ENCODE data around the gene PRSS12.
"Not testable (repeated sequence)": the region's sequence is repeated elsewhere in the genome, so short reads cannot be mapped to it uniquely, and the experiment has no call there.

PRSS12 gene, protein sequence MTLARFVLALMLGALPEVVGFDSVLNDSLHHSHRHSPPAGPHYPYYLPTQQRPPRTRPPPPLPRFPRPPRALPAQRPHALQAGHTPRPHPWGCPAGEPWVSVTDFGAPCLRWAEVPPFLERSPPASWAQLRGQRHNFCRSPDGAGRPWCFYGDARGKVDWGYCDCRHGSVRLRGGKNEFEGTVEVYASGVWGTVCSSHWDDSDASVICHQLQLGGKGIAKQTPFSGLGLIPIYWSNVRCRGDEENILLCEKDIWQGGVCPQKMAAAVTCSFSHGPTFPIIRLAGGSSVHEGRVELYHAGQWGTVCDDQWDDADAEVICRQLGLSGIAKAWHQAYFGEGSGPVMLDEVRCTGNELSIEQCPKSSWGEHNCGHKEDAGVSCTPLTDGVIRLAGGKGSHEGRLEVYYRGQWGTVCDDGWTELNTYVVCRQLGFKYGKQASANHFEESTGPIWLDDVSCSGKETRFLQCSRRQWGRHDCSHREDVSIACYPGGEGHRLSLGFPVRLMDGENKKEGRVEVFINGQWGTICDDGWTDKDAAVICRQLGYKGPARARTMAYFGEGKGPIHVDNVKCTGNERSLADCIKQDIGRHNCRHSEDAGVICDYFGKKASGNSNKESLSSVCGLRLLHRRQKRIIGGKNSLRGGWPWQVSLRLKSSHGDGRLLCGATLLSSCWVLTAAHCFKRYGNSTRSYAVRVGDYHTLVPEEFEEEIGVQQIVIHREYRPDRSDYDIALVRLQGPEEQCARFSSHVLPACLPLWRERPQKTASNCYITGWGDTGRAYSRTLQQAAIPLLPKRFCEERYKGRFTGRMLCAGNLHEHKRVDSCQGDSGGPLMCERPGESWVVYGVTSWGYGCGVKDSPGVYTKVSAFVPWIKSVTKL
- 0 to 1.1 (median 0.04) reads per million in 4 experiments for total RNA-seq

DNA sequence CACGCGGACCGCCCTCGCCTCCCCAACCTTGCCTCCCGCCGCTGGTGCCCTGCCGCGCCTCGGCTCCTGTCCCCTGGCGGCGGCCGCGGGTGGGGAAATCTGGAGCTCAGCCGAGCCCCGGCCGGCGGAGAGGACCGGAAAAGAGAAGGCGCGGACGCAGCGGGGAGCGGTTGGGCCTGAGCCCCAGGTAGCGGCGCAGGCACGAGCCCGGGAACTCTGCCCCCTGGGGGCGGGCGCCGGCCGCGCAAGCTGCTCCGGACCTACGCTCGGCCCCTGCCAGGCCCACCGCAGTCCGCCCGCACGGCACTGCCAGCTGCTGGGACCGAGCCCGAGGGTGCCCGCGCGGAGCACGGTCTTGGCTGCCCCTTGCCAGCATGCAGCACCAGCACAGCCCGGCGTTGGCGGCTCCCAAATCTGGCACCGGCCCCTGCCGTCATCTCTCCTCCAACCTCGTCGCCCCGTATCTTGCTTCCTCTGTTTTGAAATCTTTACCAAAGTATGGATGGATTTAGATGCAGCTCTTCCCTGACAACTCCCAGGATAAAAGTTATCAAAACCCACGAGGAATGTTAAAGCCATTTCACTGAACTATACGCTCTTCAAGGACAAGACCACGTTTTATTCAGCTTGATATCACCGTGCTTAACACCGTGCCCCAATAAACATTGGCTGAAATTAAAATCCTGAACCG is at the start of gene PRSS12:
TSS of gene PRSS12 (minus strand) at position 161 of the 691 bp plus-strand sequence. CDS start 283 bp downstream, outside the sequence.
- DNase-seq: peak; percentile 8

DNA sequence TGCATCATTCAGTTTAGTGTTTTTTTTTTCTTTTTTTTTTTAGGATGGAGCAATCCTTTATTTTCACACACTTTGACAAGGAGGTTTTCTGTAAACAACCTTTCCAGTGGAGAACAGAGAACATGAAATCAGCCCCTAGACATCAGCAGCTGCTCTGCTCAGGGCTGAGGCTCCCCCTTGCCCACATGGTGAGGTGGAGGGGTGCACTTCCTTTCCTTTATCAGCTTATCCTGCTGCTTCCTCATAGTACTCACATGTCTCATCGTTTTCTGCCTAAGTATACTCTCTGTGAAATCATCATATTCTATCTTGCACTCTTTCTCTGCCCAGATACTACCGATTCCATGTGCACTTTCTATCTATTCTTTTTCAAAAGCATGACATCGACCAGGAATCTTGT is 47.6 kb upstream of the PRSS12 start:
- DNase-seq: no peak

DNA sequence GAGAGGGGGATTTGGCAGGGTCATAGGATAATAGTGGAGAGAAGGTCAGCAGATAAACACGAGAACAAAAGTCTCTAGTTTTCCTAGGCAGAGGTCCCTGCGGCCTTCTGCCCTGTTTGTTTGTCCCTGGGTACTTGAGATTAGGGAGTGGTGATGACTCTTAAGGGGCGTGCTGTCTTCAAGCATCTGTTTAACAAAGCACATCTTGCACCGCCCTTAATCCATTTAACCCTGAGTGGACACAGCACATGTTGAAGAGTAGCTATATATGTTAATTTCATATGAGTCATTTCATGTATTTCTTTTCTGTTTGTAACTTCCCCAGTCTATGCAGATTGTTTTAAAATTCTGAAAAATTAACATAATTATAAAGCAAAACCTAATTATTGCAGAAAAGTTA is 47.1 kb upstream of the PRSS12 start:
- not testable (repeated sequence) for DNase-seq

GRCh38 chr4:118398226-118399090 is 45.7 kb upstream of the PRSS12 start:
- DNase-seq: no peak

DNA sequence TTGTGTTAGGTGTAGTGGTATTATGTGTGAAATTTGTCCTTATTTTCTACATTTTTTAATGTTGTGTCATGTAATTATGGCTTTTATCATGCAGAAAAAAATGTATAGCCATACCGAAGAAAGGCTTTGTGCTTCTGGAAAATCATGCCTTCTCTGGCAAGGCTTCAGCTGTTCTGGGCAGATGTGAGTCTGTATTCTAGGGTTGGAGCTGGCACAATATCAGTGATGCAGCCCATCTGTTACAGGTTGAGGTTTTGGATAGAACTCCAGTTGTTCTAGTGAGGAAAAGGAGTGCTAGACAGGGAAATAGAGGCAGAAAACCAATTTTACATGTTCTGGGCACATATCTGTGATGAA is 44.8 kb upstream of the PRSS12 start:
- DNase-seq: no peak

DNA sequence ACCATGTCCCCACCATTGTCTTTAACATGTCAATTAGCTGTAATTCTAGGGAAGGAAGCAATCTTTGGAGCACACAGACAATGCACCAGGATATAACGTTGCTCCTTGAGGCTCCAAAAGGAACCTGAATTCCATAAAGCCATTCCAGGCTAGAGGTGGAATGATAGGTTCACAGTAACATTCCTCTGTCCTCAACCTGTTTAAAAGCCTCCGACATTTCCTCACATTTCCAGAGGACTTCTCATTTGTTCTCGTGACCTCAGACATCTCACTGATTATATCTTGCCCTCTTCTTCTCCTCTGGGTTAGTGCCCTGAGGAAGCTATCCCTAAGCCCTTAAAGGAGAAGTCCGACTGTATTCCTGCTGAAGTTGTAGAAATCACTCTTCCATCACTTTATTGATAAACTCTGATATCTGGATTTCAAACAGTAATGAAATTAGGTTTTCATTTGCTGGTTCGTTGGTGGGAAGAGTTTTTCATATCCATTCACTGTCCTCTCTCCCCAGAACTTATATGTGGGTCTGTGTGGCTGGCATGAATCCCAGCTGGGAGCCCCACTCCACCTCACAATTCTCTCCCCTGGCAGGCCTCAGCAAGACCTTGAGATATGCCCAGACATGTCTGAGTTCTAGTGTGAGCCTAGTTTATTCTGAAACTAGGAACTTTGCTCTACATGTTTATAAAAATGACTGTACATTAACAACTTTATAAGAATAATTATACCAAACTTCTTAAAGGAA is 44.2 kb upstream of the PRSS12 start:
- DNase-seq: no peak

- no peak for DNase-seq
These were observed 42.3 kb upstream of the PRSS12 start for GRCh38 chr4:118395057-118395644.

- not testable (repeated sequence) for DNase-seq
These were observed 39.7 kb upstream of the PRSS12 start for GRCh38 chr4:118392509-118392908.

GRCh38 chr4:118390121-118390520 is 37.3 kb upstream of the PRSS12 start:
- no peak for DNase-seq

DNA sequence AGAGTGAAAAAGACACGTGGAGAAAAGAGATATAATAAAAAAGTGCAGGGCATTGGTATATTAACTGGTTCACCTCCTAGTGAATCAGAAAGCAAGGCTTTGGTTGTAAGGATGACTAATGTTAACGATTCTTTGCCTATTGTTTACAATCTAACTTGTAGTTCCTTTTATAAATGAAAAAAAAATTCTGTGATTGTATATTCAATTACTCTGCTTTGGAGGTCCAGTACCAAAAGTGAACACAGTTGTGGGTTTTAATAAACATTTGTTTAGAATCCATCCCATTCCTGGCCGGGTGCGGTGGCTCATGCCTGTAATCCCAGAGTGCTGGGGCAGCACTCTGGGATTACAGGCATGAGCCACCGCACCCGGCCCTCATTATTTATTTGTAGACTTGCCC is 36.9 kb upstream of the PRSS12 start:
- DNase-seq: no peak

DNA sequence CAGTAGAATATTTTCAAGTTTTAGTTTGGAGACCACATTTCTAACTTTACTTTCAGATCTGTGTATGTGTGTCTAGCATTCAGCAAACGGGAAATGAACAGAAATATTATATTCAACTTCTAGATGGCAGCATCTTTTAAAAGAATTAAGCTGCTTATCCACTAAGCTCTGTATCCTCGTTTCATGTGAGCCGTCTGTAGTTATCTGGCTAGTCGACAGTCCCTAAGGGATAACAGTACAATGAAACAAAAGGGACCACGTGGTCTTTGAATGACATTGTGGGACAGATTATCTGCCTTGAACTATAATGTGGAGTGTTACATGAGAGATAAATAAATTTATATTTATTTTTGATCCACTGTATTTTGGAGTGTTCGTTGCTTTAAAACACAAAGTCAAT is 35.8 kb upstream of the PRSS12 start:
- DNase-seq: no peak

- DNase-seq: no peak
These were observed 29.1 kb upstream of the PRSS12 start for GRCh38 chr4:118381902-118382301.

DNA sequence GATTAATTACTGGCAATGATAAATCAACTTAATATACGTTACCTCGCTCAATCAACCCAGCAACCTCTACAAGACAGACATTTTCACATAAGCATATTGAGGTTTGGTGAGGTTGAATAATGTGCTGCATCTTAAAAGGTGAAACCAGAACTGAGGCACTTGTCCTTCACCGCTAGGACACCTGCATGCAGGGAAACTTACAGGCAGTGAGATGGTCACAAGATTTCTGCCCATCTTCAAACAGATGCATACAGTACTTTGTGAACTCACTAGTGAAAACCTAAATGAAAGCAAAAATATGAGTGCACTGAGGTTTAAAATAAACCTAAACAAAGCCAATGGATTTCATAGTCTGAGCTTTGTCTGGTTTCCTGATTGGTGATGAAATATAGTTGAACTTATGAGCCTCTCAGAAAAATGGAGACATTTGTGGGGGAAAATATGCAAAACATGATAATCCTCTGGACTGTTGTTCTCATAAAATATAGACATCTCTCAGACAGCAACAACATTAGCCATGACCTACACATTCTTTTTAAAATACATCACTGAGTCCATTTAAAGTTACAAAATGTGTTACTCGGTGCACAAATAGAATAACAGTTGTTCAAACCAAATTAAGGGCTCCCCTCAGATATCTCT is 20.9 kb upstream of the PRSS12 start:
- DNase-seq: no peak

DNA sequence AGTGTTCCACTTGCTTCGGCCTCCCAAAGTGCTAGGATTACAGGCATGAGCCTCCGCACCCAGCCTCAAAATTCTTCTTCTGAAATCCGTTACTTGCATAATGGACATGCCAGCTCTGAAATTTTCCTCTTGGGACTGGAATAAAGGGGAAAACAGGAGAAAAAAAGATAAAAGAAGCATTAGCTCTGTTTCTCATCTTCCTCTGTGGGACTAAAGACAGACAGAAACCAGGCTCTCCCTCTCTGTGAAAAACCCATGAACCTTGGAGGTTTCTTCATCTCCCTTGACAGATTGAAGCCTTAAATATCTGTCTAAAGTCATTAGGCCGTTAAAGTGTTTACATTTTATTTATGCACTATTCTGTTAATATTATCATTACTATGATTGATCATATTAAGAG is 19.4 kb upstream of the PRSS12 start:
- DNase-seq: no peak

GRCh38 chr4:118369231-118369630 is 16.4 kb upstream of the PRSS12 start:
- no peak for DNase-seq

GRCh38 chr4:118367872-118368271 is 15.1 kb upstream of the PRSS12 start:
- DNase-seq: no peak

- DNase-seq: no peak
These were observed 14.6 kb upstream of the PRSS12 start for GRCh38 chr4:118367361-118367760.

- DNase-seq: no peak
These were observed 10.4 kb upstream of the PRSS12 start for GRCh38 chr4:118363166-118363565.

DNA sequence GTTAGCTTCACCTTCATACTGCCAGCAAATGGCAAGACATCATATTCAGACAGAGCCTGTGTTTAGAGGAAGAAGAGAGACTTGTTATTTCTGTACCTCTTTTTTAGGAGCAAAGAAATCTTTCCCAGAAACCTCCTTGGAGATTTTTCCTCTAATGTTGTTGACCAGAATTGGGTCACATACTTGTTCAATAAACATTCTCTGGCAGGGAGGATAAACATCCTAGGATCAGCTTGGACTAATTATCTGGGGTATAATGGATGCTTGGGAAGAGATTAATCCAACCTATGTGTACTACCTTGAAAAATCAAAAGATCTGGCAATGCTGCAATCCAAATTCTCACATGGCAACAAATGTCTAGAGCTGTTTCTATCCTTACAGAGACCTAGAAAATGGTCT is 8.4 kb upstream of the PRSS12 start:
- DNase-seq: no peak

DNA sequence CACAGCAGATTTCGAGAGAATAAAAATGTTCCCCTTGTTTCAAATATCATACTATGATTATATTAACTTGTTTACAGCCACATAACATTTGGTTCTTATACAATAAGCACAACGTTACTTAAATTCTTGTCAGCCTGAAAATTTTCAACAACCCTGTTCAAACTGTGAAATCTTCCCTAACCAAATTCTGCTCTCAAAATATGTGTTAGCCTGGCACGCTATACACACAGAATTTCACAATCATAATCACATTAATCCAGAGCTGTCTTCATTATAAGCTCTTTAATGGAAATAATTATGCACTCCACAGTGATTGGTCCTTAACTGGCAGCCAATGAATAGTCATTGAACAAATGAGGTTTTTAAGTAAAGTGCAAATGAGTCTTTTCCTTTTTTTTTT is 7.3 kb upstream of the PRSS12 start:
- DNase-seq: no peak

- no peak for DNase-seq
These were observed 4.8 kb upstream of the PRSS12 start for GRCh38 chr4:118357601-118358000.

Measured in effector CD8-positive, alpha-beta T cell (primary cell).